Esophagus squamous epithelium (tissue), 5 donors: ENCODE data around the gene C9orf153. TPM values are rescaled to one million over a fixed set of nuclear protein-coding genes. Genes with fewer than 3 reads are reported as not detected.

ENCODE experiments used
- DNase-seq: peaks from one replicate; lab custom pipeline; 2025; lab: John Stamatoyannopoulos, UW
- H3K27ac ChIP-seq, 4 donors: fragments of 200-600 bp; sonication (generic); one replicate each; pipeline ENCODE4 v1.5.1; 2016 to 2019; ENCODE audit warnings: mild to moderate bottlenecking in 1 of 4
- H3K27me3 ChIP-seq, 4 donors: fragments of 200-600 bp; sonication (generic); 1 replicate in 3 of 4; 2 replicates in 1 of 4; pipeline versions ENCODE4 v1.5.1 to v1.6.0; 2017 to 2021; ENCODE audit warnings: antibody characterized with exemption in 1 of 4
- H3K36me3 ChIP-seq, 3 donors: fragments of 200-600 bp; sonication (generic); one replicate each; pipeline ENCODE4 v1.5.1; 2016 to 2019
- H3K4me1 ChIP-seq, 3 donors: fragments of 200-600 bp; sonication (generic); one replicate each; pipeline ENCODE4 v1.5.1; 2017 to 2019
- H3K4me3 ChIP-seq, 4 donors: fragments of 200-600 bp; sonication (generic); 1 replicate in 3 of 4; 2 replicates in 1 of 4; pipeline ENCODE4 v1.5.1; 2016 to 2019; ENCODE audit warnings: mild to moderate bottlenecking in 2 of 4, moderate library complexity in 1 of 4
- H3K9me3 ChIP-seq, 3 donors: fragments of 200-600 bp; sonication (generic); one replicate each; pipeline ENCODE4 v1.5.1; 2016 to 2019
- CTCF ChIP-seq, 6 experiments: fragments of 450-650 bp in 4 of 6; fragments of 200-600 bp in 2 of 6; sonication (generic) in 2 of 6; IDR thresholded peaks; one replicate each; pipeline ENCODE4 v1.5.1; 2016 to 2019; ENCODE audit warnings: antibody characterized with exemption in 6 of 6, mild to moderate bottlenecking in 4 of 6, moderate library complexity in 4 of 6
- POLR2A ChIP-seq, 4 donors: fragments of 450-650 bp; IDR thresholded peaks; one replicate each; pipeline ENCODE4 v1.6.1; 2017; ENCODE audit warnings: antibody characterized with exemption in 4 of 4, mild to moderate bottlenecking in 4 of 4, moderate library complexity in 3 of 4
- WGBS, 2 donors: methylation state at CpG; one replicate each; pipeline ENCODE4 v1.1.5; 2018; 5-methylcytosine and 5-hydroxymethylcytosine counted together
- intact Hi-C: fragments of 100-400 bp; cut with DNase I; formaldehyde crosslinking; loops from one replicate; pipeline ENCODE4 v1.15.0; 2022
- total RNA-seq, 4 donors: library from RNA; depleted of rRNA; stranded (reverse); fragments of >200 nt; gene quantifications; one replicate each; pipeline ENCODE4 v1.1.0, GENCODE V29; 2016
- donor health status: DM: yes; HTN: yes; CAD: no.

The C9orf153 gene
- total RNA-seq, 4 donors from 2014 or later = not detected

DNA sequence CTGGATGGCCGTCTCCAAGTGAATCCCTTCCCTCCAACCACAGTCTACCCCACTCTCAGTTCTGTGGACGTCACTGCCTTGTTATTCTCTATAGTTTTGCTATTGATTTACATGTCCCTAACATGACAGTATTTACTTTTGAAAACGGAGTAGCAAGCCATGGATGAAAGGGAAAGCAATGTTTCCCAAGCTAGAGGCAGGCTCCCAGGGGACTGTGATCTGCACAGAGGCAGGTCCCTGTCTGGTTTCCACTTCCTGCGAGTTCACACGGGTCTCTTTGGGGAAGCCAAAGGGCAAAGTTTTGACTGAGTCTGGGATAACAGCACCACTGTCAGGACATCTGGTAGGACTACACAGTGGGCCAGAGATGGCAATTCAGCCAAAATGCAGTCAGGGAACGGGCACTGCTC is 12.7 kb downstream of the C9orf153 start:
- TF ChIP-seq POLR2A (IDR thresholded peaks at IDR 0.05) = no peak
- no peak for TF ChIP-seq CTCF (IDR thresholded peaks at IDR 0.05)
- no peaks in the 10 kb centered on the region for H3K4me1 ChIP-seq
- no peak overlapping the region for H3K27ac ChIP-seq
- no peaks in the 10 kb centered on the region for H3K9me3 ChIP-seq
- intact Hi-C loops = no loop called here
- H3K27me3 ChIP-seq = no peaks in the 10 kb centered on the region
- H3K36me3 ChIP-seq = no peaks in the 10 kb centered on the region
- no peak for DNase-seq
- WGBS, 2 donors = 46 to 57% methylated on average over 4 to 6 of the region's 6 CpGs
- no peak overlapping the region for H3K4me3 ChIP-seq

GRCh38 chr9:86242071-86242470 is 17.4 kb downstream of the C9orf153 start:
- Histone ChIP-seq H3K4me3 (no peak overlapping the region), H3K9me3 (no peaks in the 10 kb centered on the region), H3K27ac (no peak overlapping the region), H3K4me1 (no peaks in the 10 kb centered on the region), H3K27me3 (no peaks in the 10 kb centered on the region), H3K36me3 (no peaks in the 10 kb centered on the region)
- TF ChIP-seq POLR2A (IDR thresholded peaks at IDR 0.05) (no peak), CTCF (IDR thresholded peaks at IDR 0.05) (no peak)
- 38 to 44% methylated on average over 2 of the region's 2 CpGs for WGBS, 2 donors
- intact Hi-C loops = no loop called here
- no peak for DNase-seq

GRCh38 chr9:86241216-86241615 is 18.2 kb downstream of the C9orf153 start:
- no peak overlapping the region for H3K4me3 ChIP-seq
- H3K27ac ChIP-seq = no peak overlapping the region
- 74 to 88% methylated on average over 5 to 7 of the region's 7 CpGs for WGBS, 2 donors
- H3K4me1 ChIP-seq = no peaks in the 10 kb centered on the region
- intact Hi-C loops = no loop called here
- no peak for DNase-seq
- H3K36me3 ChIP-seq = no peaks in the 10 kb centered on the region
- H3K9me3 ChIP-seq = no peaks in the 10 kb centered on the region
- H3K27me3 ChIP-seq = no peaks in the 10 kb centered on the region
- TF ChIP-seq POLR2A (IDR thresholded peaks at IDR 0.05) (no peak), CTCF (IDR thresholded peaks at IDR 0.05) (no peak)

DNA sequence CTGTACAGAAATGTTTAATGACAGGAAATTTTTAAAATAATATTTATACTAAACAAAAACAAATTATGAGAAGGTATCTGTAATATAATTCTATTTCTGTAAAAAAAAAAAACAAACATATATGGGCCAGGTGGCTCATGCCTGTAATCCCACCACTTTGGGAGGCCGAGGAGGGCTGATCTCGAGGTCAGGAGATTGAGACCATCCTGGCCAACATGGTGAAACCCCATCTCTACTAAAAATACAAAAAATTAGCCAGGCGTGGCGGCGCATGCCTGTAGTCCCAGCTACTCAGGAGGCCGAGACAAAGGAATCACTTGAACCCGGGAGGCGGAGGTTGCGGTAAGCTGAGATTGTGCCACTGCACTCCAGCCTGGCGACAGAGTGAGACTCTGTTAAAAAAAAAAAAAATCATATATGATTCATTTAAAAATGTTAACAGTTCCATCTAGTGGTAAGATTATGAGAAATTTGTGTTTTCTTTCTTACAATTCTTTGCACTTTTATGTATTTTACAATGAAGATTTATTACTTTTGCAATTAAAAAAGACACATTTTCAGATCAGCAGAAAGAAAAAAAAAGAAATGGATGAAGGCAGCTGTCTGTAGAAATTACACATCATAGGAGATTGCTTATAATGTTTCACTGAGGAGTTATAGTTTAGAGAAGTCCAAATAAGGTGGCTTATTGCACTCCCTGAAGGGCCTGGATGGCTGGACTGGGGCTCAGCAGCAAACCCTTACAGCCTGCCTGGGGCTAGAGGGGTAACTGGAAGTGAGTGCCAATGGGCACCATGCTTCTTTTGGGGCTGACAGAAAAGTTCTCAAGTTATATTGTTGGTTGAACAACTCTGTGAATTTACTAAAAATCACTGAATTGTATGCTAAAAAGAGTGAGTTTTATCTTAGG is 20.3 kb downstream of the C9orf153 start:
- H3K27ac ChIP-seq = no peak overlapping the region
- no peaks in the 10 kb centered on the region for H3K4me1 ChIP-seq
- TF ChIP-seq POLR2A (IDR thresholded peaks at IDR 0.05) (no peak), CTCF (IDR thresholded peaks at IDR 0.05) (no peak)
- 59 to 69% methylated on average over 10 of the region's 10 CpGs for WGBS, 2 donors
- H3K4me3 ChIP-seq = no peak overlapping the region
- intact Hi-C loops = no loop called here
- H3K9me3 ChIP-seq = no peaks in the 10 kb centered on the region
- H3K36me3 ChIP-seq = no peaks in the 10 kb centered on the region
- no peak for DNase-seq
- H3K27me3 ChIP-seq = no peaks in the 10 kb centered on the region

GRCh38 chr9:86230858-86231257 is 28.6 kb downstream of the C9orf153 start:
- Histone ChIP-seq H3K4me1 (no peaks in the 10 kb centered on the region), H3K27ac (no peak overlapping the region), H3K4me3 (no peak overlapping the region), H3K27me3 (no peaks in the 10 kb centered on the region), H3K36me3 (no peaks in the 10 kb centered on the region), H3K9me3 (no peaks in the 10 kb centered on the region)
- DNase-seq = no peak
- TF ChIP-seq CTCF (IDR thresholded peaks at IDR 0.05) (no peak), POLR2A (IDR thresholded peaks at IDR 0.05) (no peak)
- intact Hi-C loops = no loop called here
- 75 to 89% methylated on average over 2 of the region's 2 CpGs for WGBS, 2 donors
